ENCODE results near the gene ROBO4.

Gene ROBO4

DNA sequence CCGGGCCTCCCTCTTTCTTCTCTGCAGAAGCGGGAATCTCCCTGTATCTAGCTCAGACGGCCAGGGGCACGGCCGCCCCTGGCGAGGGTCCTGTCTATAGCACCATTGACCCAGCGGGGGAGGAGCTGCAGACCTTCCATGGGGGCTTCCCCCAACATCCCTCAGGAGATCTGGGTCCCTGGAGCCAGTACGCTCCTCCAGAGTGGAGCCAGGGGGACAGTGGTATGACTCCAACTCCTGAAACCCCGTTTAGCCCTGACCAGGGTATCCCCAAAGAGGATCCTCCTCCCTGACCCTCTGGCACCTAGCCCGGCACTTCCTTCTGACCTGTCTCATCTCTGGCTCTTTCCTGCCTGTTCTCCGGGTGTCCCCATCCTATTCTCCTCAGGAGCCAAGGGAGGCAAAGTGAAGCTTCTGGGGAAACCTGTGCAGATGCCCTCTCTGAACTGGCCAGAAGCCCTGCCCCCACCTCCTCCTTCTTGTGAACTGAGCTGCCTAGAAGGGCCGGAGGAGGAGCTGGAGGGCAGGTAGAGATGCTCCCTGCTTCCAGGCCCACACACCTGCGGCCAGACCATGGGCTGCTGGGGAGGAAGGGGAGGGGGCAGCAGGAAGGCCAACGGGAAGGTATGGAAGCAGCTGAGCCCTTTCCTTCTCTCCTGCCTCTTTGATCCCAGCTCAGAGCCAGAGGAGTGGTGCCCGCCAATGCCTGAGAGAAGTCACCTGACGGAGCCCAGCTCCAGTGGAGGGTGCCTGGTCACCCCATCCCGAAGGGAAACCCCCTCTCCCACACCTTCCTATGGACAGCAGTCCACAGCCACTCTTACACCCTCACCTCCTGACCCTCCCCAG, 19.5 kb downstream of the ROBO4 start:
- H3K4me3 ChIP-seq (ENCODE audit: low read length): no peak overlapping the region
- no peak for DNase-seq (ENCODE audit: low read depth, low spot score)

DNA sequence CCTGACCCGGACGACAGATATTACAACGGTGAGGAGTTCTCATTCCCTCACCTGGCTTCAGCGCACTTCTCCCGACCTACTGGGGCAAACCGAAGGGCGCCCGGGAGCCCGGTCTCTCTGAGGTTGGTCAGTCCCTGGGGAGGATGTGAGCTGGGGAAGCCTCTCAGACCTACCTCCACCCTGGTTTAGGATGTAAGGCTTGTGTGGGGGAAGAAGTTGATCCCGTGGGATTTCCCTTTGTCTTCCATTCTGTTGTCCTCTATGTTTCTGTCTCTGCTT, 20.1 kb downstream of the ROBO4 start:
- no peak for DNase-seq (ENCODE audit: low read depth, low spot score)
- no peak overlapping the region for H3K4me3 ChIP-seq (ENCODE audit: low read length)

GRCh38 chr11:124876818-124877630, 20.6 kb downstream of the ROBO4 start:
- peak overlapping the region; percentile 67 for H3K4me3 ChIP-seq (ENCODE audit: low read length)
- no peak for DNase-seq (ENCODE audit: low read depth, low spot score)

DNA sequence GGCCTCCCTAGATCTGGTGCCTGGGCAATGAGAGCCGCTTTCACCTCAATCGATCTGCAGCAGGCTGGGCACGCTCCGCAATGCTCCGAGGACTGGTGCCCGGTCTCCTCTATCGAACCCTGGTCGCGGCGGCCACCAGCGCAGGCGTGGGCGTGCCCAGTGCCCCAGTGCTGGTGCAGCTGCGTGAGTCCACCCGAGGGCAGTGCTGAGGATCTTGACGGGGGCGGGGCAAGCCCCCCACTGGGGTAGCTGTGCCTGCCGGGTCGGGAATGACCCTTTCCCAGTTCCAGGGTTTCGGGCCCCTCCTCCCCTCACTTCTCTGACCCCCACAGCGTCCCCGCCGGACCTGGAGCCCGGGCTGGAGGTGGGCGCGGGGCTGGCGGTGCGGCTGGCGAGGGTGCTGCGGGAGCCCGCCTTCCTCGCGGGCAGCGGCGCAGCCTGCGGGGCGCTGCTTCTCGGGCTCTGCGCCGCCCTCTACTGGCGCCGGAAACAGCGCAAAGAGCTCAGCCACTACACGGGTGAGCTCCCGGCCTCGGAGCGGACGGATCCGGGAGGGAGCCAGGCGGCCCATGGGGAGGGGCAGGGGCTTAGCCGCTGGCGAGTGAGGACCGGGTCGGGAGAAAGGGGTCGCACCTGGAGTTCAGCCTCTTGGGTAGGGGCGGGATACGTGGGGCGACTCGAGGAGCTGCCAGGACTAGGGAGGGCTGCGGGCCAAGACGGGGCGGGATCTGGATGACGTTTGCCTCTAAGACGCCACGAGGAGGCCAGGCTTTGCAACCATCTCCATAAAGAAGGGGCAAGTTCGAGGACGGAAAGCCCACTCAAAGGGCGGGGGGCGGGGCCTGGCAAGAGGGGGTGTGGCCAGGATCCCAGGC, 21.5 kb downstream of the ROBO4 start:
- peak; percentile 94 for DNase-seq (ENCODE audit: low read depth, low spot score)
- peak overlapping the region; percentile 67 for H3K4me3 ChIP-seq (ENCODE audit: low read length)

DNA sequence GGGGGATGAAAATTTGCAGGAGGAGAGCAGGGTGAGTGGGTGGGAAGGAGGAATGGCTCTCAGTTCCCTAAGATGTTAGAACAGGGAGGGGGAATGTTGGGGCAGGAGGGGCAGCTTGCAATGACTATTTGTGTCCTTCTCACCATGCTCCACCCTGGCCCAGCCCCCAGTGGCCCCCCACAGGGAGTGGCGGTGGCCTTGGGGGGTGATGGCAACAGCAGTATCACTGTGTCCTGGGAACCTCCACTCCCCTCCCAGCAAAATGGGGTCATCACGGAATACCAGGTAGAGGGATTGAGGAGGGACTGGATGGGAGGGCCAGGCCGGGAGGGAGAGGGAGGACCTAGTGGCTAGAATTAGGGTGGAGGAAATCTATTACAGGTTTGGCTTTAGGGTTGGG, 22.3 kb downstream of the ROBO4 start:
- DNase-seq (ENCODE audit: low read depth, low spot score): no peak
- peak overlapping the region; percentile 67; the same call in 1 of the 2 replicates for H3K4me3 ChIP-seq (ENCODE audit: low read length)

DNA sequence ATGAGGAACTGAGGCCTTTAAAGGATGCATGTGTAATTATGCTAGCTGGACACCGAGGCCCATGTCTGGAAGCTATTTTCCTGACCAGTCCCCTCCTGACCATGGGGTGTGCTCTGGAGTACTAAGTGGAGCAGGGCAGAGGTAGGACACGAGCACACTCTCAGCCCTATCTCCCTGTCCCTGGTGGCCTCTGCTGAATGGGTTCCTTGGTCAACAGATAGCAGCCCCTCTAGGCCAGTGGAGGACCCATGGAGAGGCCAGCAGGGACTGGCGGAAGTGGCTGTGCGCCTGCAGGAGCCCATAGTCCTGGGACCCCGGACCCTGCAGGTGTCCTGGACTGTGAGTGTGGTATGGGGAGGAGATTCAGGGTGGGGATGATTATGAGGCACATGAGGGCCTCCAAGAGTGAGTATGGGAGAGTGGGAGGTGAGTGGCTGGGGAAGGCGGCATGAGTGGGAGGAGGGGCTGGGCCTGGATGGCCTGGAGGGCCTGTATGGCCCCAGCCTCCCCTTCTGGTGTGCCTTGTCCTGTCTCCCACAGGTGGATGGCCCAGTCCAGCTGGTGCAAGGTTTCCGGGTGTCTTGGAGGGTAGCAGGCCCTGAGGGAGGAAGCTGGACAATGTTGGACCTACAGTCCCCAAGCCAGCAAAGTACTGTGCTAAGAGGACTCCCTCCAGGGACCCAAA, 23.0 kb downstream of the ROBO4 start:
- DNase-seq (ENCODE audit: low read depth, low spot score): no peak

DNA sequence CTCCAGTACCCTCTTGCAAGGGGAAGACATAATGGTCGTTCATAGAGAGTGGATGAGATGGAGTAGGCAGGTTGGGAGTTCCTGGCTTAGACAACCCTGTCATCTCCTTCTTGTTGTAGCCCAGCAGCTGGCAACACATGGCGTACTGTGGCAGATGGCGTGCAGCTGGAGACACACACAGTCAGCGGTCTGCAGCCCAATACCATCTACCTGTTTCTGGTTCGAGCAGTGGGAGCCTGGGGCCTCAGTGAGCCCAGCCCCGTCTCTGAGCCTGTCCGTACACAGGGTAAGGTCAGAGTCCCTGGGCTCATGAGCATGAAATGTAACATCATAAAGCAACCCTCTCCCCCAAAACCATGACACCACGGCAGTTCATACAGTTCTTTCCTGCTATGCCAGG, 23.7 kb downstream of the ROBO4 start:
- no peak overlapping the region for H3K4me3 ChIP-seq (ENCODE audit: low read length)
- no peak for DNase-seq (ENCODE audit: low read depth, low spot score)

More for the DNA sequence above, 23.0 kb downstream of the ROBO4 start:
- no peak overlapping the region for H3K4me3 ChIP-seq (ENCODE audit: low read length)

DNA sequence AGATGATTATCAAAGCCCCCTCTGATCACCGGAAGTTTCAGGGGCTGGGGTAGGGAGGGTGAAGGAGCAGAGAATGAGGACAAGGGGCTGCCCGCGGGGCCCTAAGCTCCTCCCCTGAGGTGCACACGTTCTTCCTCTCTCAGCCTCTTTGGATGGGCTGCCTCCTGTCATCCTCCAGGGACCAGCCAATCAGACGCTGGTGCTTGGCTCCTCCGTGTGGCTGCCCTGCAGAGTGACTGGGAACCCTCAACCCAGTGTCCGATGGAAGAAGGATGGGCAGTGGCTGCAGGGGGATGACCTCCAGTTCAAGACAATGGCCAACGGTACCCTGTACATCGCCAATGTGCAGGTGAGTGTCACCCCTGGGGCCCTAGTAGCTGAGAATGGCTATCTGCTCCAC, 24.9 kb downstream of the ROBO4 start:
- no peak overlapping the region for H3K4me3 ChIP-seq (ENCODE audit: low read length)
- DNase-seq (ENCODE audit: low read depth, low spot score): peak; percentile 18

GRCh38 chr11:124872280-124872679, 25.4 kb downstream of the ROBO4 start:
- DNase-seq (ENCODE audit: low read depth, low spot score): no peak
- no peak overlapping the region for H3K4me3 ChIP-seq (ENCODE audit: low read length)

DNA sequence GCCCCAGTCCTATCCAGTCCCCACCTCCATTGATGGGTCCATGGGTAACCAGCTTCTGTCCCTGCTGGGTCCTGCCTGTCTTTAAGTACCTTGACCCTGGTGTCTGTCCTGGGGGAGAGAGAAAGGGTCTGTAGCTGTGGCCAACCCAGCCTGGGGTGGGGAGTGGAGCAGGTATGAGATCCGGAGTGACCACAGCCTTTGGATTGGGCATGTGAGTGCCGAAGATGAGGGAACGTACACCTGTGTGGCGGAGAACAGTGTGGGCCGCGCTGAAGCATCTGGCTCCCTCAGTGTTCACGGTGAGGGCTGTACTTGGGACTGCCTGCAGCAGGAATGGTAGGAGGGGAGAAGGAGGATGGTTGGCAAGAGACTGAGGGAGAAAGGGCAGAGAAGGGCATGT, 27.2 kb downstream of the ROBO4 start:
- no peak overlapping the region for H3K4me3 ChIP-seq (ENCODE audit: low read length)
- DNase-seq (ENCODE audit: low read depth, low spot score): no peak

- no peak overlapping the region for H3K4me3 ChIP-seq (ENCODE audit: low read length)
- no peak for DNase-seq (ENCODE audit: low read depth, low spot score)
Measured at GRCh38 chr11:124869856-124870387, 27.7 kb downstream of the ROBO4 start.

GRCh38 chr11:124869331-124869730, 28.3 kb downstream of the ROBO4 start:
- no peak for DNase-seq (ENCODE audit: low read depth, low spot score)
- no peak overlapping the region for H3K4me3 ChIP-seq (ENCODE audit: low read length)

DNA sequence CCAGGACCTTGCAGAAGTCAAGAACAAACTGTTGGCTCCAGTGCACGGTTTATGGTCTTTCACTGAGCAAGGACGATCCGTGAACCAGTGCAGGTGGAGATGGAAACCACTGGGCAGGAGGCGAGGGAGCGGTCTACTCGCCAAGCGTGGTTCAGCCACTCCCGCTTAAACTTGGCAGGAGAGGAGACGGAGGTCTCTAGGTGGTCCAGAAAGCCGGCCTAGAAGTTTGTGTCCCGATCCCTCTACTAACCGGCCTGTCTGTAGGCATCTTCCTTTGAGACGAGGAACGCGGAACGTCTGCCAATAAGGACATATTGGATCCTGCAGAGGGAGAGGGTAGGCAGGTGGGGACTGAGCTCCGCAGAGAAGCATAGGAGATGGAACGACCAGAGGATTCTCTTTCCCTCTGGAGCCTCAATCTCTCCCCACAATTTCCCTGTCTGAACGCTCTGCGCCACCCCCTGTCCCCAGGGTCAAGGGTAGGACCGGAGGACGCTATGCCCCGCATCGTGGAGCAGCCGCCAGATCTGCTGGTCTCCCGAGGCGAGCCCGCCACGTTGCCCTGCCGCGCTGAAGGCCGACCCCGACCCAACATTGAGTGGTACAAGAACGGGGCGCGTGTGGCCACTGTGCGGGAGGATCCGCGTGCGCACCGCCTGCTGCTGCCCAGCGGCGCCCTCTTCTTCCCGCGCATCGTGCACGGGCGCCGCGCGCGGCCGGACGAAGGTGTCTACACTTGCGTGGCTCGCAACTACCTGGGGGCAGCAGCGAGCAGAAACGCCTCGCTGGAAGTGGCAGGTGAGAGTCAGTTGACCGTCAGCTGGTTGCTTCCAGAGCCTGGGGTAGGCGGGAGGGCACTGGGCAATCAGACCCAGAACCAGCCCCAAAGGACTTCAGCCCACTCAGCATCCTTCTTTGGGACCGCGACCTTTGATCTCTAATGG, 29.1 kb downstream of the ROBO4 start:
- DNase-seq (ENCODE audit: low read depth, low spot score): no peak
- no peak overlapping the region for H3K4me3 ChIP-seq (ENCODE audit: low read length)

- no peak for DNase-seq (ENCODE audit: low read depth, low spot score)
- H3K4me3 ChIP-seq (ENCODE audit: low read length): no peak overlapping the region
Measured at GRCh38 chr11:124867700-124868099, 30.0 kb downstream of the ROBO4 start.

DNA sequence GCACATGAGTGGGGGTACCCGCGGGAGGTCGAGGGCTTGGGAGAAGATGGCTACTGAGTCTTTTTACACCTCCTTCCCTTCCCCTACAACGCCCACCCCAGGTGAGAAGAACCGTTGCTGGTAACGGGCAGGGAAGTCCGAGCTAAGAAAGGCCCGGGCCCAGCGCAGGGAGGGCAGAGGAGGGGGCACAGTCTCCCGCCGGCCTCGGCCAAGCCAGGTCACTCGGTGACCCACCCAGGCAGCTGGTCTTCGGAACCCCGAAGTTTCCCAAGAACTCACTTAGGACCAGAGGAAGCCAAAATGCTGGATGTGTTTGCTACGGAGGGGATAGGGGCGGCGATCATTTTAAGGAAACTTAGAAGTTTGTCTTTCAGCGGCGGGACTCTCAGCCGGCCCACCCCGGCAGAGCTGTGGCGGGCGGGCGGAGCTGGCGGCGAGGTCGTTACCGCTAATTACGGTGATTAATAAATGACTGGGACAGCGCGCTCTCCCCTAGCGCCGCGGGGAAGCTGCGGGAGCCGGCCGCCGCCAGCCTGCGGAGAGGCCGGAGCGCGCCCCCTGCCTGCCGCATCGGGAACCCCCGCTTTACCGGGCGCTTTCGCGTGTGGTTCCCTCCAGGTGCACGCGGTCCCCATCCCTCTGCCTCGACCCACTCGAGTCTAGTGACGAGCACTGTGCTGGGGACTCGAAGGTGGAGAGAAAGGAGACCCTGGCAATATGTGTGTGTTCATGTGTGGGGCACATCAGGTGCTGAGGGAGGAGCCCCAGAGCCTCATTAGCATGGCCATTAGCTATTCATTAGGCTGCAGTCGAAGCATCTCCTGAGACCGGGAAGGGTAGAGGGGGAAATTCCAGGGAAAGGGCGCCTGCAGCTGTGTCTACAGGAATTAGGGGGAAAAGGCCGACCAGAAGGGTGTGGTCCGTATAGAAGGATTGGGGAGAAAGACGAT, 31.5 kb downstream of the ROBO4 start:
- no peak for DNase-seq (ENCODE audit: low read depth, low spot score)
- H3K4me3 ChIP-seq (ENCODE audit: low read length): no peak overlapping the region

DNA sequence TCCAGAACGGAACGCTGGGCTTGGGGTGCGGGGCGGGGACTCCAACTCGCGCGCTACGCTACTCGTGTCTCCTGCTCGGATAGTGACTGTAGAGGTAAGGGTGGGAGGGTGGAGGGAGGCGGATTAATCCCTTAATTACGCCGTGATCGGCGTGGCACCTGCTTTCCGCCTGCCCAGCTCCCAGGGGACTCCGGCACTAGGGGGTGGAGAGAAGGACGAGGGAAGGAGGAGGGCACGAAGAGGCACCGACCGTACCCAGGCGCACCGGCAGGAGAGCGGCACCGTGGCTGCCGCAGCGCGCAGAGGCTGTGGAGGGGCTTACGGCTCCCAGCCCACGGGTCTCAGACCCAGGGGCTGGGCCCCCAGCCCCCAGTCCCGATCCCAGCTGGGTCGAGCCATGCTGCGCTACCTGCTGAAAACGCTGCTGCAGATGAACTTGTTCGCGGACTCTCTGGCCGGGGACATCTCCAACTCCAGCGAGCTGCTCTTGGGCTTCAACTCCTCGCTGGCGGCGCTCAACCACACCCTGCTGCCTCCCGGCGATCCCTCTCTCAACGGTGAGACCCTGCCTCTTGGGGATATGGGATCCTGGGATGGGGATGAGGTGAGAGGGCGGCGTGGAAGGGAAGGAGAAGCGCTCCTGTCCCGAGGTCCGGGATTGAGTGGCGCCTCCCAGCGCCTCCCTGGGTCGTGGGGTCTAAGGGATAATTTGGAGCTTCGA, 32.3 kb downstream of the ROBO4 start, which contains the start of gene ROBO3:
Gene ROBO3, plus strand, starts transcription at position 252 of the 721 bp plus-strand sequence. Its CDS starts 146 bp downstream, at position 398.
- DNase-seq (ENCODE audit: low read depth, low spot score): no peak
- H3K4me3 ChIP-seq (ENCODE audit: low read length): no peak within 1 kb of the TSS

All from Jurkat, Clone E6-1 (cell line).